HG02884 (cell line): ENCODE results near the gene TESMIN.

Source experiments
- ATAC-seq: cut with Tn5 transposase; IDR thresholded peaks from one replicate; pipeline ENCODE4 v1.9.1; 2021; ENCODE audit warnings: mild to moderate bottlenecking, moderate library complexity; ENCODE audit not compliant: unreplicated experiment

TESMIN gene

DNA sequence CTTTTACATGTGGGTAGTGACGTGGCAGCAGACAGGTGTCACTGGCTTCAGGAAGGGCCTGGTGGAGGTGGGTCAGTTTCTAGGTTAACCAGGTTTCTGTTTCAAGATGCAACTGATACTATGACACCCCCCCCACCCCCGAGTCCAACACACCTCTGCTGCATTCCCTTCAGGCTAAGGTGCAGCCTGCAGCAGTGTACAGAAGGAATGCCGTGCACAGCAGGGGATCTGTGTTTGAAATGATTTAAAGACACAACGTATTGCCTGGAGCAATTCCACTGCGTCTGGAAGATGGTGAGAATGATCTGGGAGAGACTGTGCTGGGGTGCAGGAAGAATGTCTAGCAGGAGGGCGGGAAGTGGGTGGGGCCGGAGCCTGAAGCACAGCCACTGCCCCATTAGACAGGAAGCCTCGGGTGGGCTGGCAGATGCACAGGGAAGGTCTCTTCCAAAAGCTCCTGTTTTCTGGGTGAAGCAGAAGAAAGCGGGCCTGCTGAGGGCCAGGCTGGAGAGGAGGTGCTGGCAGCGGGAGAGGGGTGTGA, 11.9 kb upstream of the TESMIN start:
- no peak for ATAC-seq

DNA sequence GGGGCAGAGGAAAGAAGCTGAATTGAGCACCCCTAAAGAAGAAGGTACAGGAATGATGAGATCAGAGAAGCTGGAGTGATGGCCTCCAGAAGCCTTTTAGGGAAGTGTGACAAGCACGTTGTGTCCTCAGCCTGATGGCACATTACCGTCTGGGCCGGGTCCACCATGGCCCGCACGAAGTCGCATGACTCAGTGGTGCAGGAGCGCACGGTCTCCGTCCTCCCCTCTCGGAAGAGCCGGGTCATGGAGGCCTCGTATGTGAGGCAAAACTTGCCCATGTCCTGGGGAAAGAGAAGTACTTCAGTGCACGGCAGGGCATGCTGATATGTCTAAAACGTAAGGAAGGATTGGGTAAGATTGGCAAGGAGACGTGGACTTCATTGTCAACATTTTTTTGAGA, 11.2 kb upstream of the TESMIN start:
- no peak for ATAC-seq

DNA sequence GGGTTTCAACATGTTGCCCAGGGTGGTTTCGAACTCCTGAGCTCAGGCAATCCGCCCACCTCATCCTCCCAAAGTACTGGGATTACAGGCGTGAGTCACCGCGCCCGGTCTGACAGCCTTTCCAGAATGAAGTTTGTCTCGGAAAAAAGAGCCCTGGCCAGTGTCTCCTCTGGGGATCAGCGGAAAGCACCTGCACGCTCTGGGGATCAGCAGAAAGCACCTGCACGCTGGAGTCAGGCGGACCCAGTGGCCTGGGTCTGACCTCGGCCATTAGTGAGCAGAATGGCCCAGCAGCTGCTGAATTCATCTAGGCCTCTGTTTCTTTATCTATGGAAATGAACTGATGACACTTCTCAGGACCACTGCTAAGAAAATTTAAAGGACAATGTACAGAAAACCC, 10.5 kb upstream of the TESMIN start:
- ATAC-seq, result no peak

DNA sequence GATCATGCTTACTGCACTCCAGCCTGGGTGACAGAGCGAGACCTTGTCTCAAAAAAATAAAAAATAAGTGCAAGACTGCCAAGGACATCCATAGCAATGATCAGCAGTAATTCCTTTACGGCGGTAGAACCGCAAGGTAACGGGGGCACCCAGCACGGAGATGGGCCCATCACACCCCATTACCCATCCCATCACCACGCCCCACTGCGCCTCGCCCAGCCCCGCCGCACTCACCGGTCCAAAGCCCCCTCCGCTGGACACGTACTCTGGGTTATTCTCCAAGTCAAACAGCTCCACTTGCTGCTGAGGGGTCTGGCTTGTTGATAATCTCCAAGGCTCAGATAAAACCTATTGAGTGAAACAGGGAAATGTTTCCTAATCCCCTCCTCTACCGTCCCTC, 8.7 kb upstream of the TESMIN start:
- no peak for ATAC-seq

DNA sequence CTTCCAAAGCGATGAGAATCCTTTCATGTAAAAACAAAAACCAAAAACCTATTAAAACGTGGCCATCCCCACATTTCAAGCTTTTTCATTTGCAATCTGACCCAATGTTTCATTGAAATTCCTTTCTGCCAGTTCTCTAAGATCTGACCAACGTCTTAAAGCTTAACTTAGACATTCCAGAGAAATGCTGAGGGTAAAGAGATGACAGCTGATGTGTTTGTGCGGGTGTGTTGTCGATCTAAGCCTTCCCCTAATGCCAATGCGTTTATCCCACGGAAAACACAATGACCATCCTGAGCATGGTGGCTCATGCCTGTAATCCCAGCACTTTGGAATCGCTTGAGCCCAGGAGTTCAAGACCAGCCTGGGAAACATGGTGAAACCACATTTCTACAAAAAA, 6.4 kb upstream of the TESMIN start:
- no peak for ATAC-seq

DNA sequence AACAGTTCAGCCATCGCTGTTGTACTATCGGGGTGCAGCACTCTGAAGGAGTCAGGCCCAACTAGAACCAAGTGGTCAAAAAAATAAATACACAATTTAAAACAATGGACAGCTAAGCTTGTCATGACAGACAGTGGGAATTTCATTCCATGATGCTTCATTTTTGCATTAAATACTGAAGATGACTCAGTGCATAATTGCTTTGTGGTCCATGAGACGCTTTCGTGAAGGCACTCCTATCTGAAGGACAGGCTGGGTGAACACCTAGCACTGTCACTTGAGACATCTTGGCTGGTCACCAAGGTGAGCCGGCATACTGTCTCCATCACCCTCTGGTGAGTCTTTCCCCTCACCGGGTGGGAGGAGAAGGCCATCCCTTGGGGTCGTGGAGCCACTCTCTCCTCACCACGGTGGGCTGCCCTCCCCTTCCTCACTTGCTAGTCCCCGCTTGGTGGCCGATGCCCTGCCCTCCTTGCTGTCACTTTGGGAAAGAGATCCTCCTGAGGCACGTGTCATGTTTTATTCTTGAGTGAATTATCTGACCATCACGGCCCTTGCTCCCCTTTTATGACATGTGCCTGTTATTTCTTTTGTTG, 4.9 kb upstream of the TESMIN start:
- no peak for ATAC-seq

DNA sequence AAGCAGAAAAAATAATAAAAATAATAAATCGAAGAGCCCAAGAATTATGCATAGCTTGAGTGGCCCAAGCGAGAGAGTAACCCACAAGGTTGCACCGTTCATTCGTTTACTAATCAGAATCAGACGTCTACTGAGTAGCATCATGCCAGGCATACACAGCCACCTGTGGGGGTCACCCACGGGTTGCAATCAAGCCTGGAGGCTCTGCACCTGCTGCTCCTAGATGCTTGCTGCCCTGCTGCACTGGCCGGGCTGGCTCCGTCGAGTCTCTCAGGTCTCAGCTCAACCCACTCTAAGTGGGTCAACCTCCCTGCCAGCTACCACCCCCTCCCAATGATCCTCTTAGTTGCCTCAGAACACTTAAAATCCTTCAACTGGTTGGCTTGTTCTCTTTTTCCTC, 2.0 kb upstream of the TESMIN start:
- no peak for ATAC-seq

DNA sequence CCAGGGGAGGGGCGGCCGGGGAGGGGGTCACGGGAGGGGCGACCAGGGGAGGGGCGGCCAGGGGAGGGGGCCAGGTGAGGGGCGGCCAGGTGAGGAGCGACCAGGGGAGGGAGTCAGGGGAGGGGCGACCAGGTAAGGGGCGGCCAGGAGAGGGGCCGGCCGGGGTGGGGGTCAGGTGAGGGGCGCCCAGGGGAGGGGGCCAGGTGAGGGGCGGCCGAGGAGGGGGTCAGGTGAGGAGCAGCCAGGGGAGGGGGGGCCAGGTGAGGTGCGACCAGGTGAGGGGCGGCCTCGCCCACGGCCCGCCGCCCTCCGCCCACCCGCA, 355 bp downstream of the TESMIN start:
- ATAC-seq, result no peak

DNA sequence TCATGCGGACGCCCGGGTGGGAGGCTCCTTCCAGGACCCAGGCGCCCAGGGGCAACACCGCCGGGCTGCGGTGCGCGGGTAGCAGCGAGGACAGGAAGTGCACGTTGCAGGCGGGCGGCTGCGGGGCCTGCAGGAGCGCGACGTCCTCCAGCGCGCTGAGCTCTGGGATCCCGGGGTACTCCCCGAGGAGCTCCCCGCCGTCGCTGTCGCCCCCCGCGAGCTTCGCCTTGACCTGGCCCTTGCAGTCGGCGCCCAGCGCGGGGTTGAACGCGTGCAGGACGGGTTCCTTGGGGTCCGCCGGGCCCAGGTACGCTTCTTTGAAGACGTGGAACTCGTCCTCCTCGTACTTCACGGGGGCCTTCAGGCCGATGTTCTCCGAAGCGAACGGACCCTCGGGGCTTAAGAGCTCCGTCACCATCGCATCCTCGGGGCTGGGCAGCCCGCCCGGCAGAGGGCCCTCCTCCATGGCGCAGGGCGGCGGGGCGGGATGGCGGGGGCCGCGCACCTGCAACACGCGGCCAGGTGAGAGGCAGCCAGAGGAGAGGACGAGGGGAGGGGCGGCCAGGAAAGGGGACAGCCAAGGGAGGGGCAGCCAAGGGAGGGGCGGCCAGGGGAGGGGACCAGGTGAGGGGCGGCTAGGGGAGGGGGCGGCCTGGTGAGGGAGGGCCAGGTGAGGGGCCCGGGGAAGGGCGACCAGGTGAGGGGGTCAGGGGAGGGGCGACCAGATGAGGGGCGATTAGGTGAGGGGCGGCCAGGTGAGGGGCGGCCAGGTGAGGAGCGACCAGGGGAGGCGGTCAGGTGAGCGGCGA, 921 bp downstream of the TESMIN start:
- ATAC-seq, result no peak

DNA sequence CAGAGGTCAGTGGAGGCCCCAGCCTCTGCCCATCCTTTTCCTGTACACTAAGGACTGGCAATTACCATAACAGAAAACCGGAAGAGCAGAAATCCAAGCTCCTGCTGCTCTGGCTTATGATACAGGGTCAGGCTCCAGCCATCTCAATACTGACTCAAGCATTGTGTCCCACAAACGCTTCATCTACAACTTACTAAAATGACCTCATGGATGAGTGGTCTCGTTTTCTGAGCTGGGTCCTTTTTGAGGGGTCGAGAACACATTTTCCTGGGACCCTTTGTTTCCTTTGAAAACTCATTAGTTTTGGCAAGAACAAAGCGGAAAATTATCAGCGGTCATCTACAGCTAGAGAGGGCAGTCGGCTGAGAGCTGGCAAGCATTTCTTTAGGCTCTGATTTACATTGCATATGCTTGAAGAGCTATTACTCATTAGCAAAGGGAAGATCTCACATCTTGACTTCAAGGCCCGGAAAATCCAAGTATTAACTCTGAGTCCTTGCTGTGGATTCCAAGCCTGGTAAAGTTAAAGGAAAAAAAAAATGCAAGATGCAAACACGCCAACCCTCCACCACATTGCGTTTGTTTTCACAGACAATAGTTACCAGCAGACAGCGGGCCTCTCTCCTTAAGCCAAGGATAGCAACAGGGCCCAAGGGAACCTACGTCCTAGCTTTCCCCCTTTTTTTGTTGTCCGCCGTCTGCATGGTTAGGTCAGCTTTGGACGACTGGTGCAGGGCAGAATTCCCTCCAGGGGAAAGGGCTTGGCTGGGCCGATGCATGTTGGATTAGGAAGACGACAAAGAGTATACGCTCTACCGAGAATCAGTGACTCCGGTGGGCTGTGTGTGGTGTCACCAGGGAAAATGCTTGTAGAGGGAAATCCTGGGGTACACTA, 1.8 kb downstream of the TESMIN start:
- no peak for ATAC-seq

DNA sequence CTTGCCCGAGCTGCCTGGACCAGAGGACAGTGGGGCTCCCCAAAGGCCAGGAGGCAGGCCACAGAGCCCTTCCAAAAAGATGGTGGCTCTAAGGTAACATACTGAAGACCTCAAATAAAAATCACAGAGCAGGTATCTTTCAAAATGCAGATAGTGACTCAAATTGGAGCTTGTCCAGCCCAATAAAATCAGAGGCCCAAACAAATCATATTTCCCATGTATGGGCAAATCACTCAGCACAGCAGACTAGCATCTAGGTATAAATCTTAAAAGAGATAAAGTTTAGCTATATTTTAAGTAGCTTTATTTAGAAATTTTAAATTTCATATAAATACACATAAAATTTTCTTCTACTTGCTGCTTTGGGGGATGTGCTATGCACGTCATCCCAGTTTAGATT, 3.3 kb downstream of the TESMIN start:
- ATAC-seq, result no peak

DNA sequence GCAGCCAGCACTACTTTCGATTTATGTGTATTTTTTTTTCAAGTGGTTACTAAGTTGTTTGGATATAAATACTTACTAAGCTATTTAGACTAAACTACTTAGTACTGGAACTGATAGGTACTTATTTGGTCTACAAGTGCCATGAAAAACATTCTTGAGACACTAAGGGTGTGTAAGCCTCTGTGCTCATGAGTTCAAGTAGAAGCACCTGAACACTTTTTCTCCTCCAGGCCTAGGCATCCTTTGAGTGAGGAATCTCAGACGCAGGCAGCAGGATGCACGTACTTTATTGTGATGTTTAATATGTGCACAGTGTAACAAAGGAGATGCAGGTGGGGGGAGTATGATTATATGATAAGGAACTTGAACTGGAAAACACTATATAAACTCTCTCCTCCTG, 7.8 kb downstream of the TESMIN start:
- no peak for ATAC-seq

DNA sequence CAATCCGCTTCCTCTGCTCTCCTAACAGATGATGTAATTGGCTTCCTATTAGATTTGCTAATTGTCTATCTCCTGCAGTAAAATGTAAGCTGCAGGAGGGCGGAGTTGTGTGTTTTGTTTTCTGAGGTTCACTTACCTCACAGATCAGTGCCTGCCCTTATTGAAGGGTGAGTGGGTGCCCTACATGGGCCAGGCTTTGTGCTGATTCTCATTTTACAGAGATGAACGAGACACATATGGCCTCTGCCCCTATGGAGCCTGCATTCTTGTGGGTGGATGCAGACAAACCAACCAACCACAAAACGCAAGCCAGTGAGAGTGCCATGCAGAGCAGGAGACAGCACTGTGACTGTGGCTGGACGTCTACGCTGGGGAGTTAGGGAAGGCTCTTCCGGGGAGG, 9.9 kb downstream of the TESMIN start:
- ATAC-seq, result no peak

DNA sequence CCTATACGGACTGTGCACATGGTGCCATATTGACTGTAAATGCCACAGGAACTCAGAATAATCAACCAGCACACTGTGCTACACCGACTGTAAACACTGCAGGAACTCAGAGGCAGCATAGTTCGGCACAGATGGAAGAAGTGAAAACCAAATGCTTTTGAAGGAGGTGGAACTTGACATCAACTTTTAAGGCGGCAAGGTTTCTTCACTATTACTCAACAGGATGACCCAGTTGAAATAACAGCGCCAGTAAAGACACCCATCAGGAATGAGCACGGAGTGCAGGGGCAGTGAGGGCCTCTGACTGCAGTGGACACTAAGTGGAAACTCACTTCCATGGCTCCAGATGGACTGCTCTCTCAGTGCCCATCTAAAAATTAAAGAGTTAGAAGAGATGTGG, 15.7 kb downstream of the TESMIN start:
- no peak for ATAC-seq

DNA sequence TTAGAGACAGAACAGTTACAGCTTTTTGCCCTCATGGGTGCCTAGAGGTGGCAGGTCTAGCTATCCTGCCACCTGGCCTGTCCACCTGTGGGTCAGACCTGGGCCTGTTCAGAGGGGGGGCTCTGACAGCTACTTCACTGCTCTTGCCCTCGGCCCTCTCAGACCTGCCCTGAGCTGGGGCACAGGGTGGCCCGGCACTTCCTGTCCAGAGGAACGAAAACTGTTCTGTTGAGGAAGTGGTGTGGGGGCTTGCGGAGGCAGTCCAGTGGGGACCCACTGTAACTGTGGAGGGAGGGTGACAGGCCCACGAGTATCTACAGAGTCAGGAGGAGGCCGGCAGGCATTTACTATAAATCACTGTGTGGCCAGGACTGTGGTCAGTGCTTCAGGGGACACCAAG, 16.2 kb downstream of the TESMIN start:
- ATAC-seq, result no peak

DNA sequence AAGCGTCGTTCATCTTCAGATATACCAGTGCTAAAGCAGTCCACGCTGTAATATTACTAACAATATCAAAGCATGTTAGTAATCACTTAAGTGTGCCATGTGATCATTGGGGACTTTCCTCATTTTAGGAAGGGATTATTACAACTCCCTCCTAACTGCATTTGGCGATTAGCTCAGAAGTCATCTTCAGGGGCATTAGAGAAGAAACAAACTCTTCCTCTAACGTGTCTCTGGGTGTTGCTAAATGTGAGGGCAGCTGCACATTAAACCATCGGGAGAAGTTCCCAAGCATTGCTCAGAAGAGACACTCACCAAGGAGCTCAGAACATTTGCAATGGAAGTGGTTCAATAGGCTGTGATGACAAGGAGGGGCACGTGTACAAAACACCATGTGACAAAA, 17.2 kb downstream of the TESMIN start:
- no peak for ATAC-seq

DNA sequence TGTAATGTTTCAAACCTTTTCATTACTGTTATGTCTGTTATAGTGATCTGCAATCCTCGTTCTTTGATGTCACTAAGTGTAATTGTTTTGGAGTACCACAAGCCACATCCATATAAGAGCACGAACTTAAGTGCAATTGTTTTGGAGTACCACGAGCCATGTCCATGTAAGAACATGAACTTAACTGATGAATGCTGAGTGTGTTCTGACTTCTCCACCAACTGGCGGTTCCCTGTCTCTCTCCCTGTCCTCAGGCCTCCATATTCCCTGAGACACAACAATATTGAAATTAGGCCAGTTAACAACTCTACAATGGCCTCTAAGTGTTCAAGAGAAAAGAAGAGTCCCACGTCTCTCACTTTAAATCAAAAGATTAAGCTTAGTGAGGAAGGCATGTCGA, 23.5 kb downstream of the TESMIN start:
- ATAC-seq, result no peak

DNA sequence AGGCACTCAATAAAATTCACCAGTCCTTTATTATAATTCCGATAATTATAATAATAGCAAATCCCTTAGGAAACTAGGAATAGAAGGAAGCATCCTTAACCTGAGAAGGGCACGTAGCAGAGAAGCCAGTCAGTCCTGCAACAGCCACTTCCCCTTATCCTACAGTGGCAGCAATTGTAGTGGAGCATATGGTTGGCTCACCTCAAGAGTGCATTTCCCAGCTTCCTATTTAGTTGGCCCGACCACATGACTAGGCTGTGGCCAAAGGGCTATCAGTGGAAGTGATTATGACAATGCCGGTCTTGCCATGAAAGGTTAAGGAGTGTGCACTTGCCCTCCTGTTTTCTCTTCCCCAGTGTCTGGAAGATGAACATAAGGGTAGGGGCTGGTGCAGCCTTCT, 27.0 kb downstream of the TESMIN start:
- ATAC-seq, result no peak

DNA sequence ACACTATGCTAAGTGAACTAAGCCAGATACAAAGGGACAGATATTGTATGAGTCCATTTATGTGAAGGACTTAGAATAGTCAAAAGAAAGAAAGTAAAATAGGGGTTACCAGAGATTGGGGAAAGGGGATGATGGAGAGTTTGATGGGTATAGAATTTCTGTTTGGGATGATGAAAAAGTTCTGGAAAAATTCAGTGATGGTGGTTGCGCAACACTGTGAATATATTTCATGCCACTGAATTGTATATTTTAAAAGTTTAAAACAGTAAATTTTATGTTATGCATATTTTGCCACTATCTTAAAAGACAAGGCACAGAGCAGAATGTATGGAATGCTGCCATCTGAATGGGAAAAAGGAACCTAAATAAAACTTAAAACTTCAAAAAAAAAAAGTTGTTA, 29.2 kb downstream of the TESMIN start:
- ATAC-seq, result no peak

DNA sequence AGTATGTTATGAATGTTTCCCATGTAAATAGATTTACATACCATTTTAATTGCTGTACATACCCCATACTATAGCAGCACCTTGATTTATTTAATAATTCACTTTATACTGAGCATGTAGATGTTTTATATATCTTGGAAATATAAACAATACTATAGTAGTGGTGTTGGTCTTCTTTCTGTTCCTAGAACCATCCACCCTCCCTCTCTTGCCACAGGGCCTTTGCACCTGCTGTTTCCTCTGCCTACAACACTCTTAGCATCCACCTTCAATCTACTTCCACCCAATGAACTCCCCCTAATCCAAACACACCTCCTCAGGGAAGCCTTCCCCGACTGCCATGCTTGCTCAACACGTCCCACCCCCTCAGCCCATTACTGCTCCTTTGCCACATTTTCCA, 30.2 kb downstream of the TESMIN start:
- ATAC-seq, result no peak

DNA sequence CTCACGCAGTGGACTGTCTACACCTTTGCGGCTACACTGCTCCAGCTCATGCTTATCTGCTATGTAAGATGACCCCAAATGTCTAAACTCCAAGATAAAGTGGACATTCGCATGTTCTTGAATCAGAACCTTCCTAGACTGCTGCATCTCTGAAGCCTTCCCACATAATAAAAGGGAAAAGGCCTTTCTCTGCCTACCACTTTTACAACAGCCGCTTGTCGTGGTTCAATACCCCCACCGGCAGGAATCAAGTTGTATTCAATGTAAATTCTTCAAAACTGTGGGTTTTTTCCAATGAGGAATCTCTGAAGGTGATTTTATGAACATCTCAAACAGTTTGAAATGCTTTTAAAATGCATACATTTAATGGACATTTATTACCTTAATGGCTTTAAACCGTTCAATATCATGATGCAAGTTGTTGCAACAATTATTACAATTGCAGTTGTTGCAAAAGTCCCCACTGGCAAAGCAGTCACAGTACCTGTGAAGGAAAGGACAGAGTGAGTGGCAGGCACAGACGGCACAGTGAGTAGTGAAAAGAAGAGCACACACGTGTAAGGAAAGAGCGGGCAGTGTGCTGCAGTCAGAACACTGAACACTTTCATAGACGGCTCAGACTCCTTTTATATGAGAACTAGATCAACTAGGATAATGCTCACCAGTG, 35.7 kb downstream of the TESMIN start:
- ATAC-seq, result no peak
